Kidney epithelial cell (primary cell): ENCODE measurements around the gene RNU11. TPM values are rescaled to one million over a fixed set of nuclear protein-coding genes. Genes with fewer than 3 reads are reported as not detected.
A peak's percentile ranks its signal among the peaks of the same experiment; 100 is the strongest.

ENCODE experiments used
- DNase-seq: peaks from one replicate; pipeline ENCODE4 v3.0.0-alpha.2; 2010; ENCODE audit warnings: low read depth
- H3K27me3 ChIP-seq: 2 replicates; pipeline ENCODE4 v1.6.0; 2011; ENCODE audit warnings: low read length; ENCODE audit not compliant: control insufficient read depth, insufficient read depth
- H3K36me3 ChIP-seq: 2 replicates; pipeline ENCODE4 v1.5.1; 2011; ENCODE audit warnings: low read length; ENCODE audit not compliant: control insufficient read depth, insufficient read depth
- H3K4me3 ChIP-seq: 2 replicates; pipeline ENCODE4 v1.5.1; 2011; ENCODE audit warnings: low read depth, mild to moderate bottlenecking, control low read depth, low read length
- total RNA-seq: library from RNA; depleted of rRNA; stranded (reverse); fragments of >200 nt; gene quantifications from 2 replicates; pipeline ENCODE4 v1.2.3, GENCODE V29; 2015
- TF ChIP-seq, protein P1 (sequence below): IDR thresholded peaks from 2 replicates; pipeline ENCODE4 v1.5.1; 2011; ENCODE audit warnings: mild to moderate bottlenecking, moderate library complexity, low read length, control low read depth, inconsistent platforms; ENCODE audit not compliant: insufficient read depth, poor library complexity, severe bottlenecking

Gene RNU11
- total RNA-seq, 1 donor from 2014 or later, result not detected

DNA sequence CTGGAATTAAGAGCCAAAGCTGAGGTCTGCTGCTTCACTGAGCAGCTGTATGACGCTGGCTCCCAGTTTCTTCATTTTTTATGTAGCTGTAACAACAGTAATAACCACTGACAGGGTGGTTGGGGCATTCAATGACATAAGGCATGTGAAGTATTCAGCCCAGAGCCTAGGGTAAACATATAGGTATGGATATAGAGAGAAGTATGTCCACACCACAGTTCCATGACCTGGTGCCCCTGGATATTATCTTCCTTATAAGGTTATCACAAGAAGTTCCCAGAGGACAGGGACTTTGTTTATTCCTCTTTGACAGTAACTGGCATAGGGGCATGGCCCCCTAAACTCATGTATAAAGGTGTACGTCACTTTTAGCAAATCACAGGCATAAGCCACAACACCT is 41.6 kb upstream of the RNU11 start:
- Histone ChIP-seq H3K36me3 (no peaks in the 10 kb centered on the region), H3K4me3 (no peak overlapping the region), H3K27me3 (no peaks in the 10 kb centered on the region)
- no peak for DNase-seq
- TF ChIP-seq, protein P1, sequence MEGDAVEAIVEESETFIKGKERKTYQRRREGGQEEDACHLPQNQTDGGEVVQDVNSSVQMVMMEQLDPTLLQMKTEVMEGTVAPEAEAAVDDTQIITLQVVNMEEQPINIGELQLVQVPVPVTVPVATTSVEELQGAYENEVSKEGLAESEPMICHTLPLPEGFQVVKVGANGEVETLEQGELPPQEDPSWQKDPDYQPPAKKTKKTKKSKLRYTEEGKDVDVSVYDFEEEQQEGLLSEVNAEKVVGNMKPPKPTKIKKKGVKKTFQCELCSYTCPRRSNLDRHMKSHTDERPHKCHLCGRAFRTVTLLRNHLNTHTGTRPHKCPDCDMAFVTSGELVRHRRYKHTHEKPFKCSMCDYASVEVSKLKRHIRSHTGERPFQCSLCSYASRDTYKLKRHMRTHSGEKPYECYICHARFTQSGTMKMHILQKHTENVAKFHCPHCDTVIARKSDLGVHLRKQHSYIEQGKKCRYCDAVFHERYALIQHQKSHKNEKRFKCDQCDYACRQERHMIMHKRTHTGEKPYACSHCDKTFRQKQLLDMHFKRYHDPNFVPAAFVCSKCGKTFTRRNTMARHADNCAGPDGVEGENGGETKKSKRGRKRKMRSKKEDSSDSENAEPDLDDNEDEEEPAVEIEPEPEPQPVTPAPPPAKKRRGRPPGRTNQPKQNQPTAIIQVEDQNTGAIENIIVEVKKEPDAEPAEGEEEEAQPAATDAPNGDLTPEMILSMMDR, result no peak

DNA sequence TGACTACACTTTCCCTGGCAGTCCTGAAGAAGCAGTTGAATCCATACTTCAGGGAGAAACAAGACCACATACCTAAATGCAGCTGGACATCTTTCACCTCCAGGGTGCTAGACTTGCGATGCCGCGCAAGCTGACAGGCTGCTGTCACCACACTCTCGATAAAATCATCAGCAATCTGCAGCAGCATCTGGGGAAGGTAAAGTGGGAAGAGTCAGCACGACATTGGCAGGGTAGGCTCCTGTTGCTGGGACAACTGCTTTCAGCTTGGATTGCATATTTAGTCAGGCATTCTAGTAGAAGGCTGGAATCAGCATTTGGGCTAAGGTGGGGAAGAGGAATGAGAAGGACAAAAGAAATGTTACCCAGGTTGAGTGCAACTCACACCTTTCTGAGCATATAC is 35.2 kb upstream of the RNU11 start:
- H3K4me3 ChIP-seq, result no peak overlapping the region
- no peaks in the 10 kb centered on the region for H3K27me3 ChIP-seq
- no peak for DNase-seq
- H3K36me3 ChIP-seq, result peaks cover 3% of the 10 kb centered on the region
- TF ChIP-seq, protein P1, result no peak

DNA sequence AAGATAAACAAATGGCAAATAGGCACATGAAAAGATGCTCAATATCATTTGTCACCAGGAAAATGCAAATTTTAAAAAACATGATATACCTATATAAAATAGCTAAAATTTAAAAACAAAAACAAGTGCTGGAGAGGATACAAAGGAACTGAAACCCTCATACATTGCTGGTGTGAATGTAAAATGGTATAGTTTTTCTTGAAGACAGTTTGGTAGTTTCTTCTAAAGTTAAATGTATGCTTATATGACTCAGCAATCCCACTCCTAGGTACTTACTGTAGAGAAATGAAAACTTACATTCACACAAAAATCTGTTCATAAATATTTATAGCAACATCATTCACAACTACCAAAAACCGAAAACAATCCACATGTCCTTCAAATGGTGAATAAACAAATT is 16.7 kb upstream of the RNU11 start:
- DNase-seq, result no peak
- TF ChIP-seq, protein P1, result no peak
- Histone ChIP-seq H3K36me3 (no peaks in the 10 kb centered on the region), H3K27me3 (no peaks in the 10 kb centered on the region), H3K4me3 (no peak overlapping the region)

DNA sequence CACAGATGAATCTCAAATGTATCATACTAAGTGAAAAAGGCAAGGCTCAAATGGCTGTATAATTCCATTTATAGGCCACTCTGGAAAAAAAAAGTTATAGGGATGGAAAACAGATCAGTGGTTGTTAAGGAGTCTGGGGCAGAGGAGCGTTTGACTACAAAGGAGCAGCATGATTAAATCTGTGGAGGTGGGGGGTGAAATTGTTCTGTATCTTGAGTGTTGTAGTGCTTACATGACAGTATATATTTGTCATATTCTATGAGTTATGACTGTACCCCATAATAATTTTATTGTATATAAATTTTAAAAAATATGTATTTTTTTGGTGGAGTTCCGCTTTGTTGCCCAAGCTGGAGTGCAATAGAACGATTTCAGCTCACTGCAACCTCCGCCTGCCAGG is 15.8 kb upstream of the RNU11 start:
- no peak for DNase-seq
- no peak overlapping the region for H3K4me3 ChIP-seq
- no peaks in the 10 kb centered on the region for H3K36me3 ChIP-seq
- H3K27me3 ChIP-seq, result no peaks in the 10 kb centered on the region
- TF ChIP-seq, protein P1, result no peak

DNA sequence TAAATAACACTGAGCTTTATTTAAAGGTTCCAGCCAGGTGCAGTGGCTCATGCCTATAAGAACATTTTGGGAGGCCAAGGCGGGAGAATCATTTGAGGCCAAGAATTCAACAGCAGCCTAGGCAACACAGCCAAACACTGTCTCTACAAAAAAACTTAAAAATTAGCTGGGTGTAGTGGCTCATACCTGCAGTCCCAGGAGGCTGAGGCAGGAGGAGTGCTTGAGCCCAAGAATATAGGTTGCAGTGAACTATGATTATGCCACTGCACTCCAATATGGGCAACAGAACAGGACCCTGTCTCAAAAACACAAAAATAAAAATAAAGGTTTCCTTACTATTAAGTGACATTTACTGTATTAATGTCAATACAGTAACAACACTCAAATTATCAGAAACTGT is 7.6 kb upstream of the RNU11 start:
- TF ChIP-seq, protein P1, result peak; percentile 49
- no peaks in the 10 kb centered on the region for H3K27me3 ChIP-seq
- H3K36me3 ChIP-seq, result no peaks in the 10 kb centered on the region
- H3K4me3 ChIP-seq, result no peak overlapping the region
- DNase-seq, result no peak

DNA sequence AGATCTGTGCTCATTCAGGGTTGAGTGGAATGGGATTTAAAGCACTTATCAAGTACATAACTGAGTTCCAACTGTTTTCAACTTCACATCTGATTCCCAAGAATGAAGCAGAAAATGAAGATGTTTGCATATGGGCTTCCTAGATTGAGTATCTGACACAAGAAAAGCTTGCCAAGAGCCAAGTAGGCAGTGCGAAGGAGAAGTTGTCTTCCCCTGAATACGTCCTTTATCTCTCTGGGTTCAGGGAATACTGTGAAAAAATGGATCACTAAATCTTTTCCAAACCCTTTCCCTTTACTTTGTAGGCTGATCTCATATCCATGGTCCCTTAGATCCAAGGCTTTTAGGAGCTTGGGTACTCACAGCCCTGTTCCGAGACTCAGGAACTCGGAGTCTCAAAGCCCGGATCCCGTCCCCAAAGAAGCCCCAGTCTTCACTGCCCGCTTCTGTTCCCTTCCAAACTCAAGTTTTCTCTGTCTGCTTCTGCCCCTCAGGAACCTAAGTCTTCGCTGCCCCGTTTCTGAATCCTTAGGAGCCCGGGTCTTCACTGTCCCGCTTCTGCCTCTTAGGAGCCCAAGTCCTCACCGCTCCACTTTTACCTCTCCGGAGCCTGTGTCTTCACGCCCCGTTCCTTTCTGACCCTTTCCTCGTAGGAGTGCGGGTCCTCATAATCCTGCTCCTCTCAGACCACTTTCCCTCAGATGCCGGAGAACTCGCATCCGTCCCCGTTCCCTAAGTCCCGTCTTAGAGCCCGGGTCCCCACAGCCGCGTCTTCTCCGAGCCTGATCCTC is 6.1 kb upstream of the RNU11 start:
- no peaks in the 10 kb centered on the region for H3K36me3 ChIP-seq
- TF ChIP-seq, protein P1, result no peak
- peak overlapping the region; percentile 79 for H3K4me3 ChIP-seq
- no peaks in the 10 kb centered on the region for H3K27me3 ChIP-seq
- no peak for DNase-seq
